PC-3 (cell line): Measurements from ENCODE around the gene TTC9B. TPM values are rescaled to one million over a fixed set of nuclear protein-coding genes. Genes with fewer than 3 reads are reported as not detected.

ENCODE experiments used
- total RNA-seq: library from RNA; depleted of rRNA; stranded (reverse); fragments of >200 nt; gene quantifications from 2 replicates; pipeline ENCODE4 v1.2.3, GENCODE V29; 2014; rRNA removed

The TTC9B gene
- total RNA-seq, 1 experiment from 2014 or later: 0.15 TPM

Other genes starting within 250 kb of the TTC9B start
- gene PSMC4, start 247.2 kb downstream of the TTC9B start, total RNA-seq: 241 and 258 TPM in 2 replicates
- gene ZNF546, start 221.3 kb downstream of the TTC9B start, total RNA-seq: 0.69 and 2.5 TPM in 2 replicates
- gene ZNF780B, start 162.2 kb downstream of the TTC9B start, total RNA-seq: 7.1 and 8.5 TPM in 2 replicates
- gene ZNF780A, start 127.4 kb downstream of the TTC9B start, total RNA-seq: 3.3 and 9.0 TPM in 2 replicates
- gene MAP3K10, start 27.0 kb downstream of the TTC9B start, total RNA-seq: 11.2 and 13.0 TPM in 2 replicates
- gene CCNP, start 8.3 kb upstream of the TTC9B start, total RNA-seq: not detected in 2 replicates
- gene AKT2, start 67.0 kb upstream of the TTC9B start, total RNA-seq: 80.6 and 84.9 TPM in 2 replicates
- 13.9 and 18.2 TPM in 2 replicates for gene C19orf47, start 130.0 kb upstream of the TTC9B start, total RNA-seq
- gene PLD3, start 130.3 kb upstream of the TTC9B start, total RNA-seq: 95.4 and 96.1 TPM in 2 replicates
- gene HIPK4, start 171.8 kb upstream of the TTC9B start, total RNA-seq: 0.46 TPM in 1 of 2 replicates, not detected in the other
- 2.2 and 2.7 TPM in 2 replicates for gene PRX, start 195.0 kb upstream of the TTC9B start, total RNA-seq
- 16.1 and 16.8 TPM in 2 replicates for gene SERTAD1, start 207.6 kb upstream of the TTC9B start, total RNA-seq
- gene SERTAD3, start 226.0 kb upstream of the TTC9B start, total RNA-seq: 7.9 and 12.9 TPM in 2 replicates
- gene BLVRB, start 247.4 kb upstream of the TTC9B start, total RNA-seq: 196 and 246 TPM in 2 replicates
- gene SPTBN4, start 248.6 kb upstream of the TTC9B start, total RNA-seq: 0.81 and 1.9 TPM in 2 replicates